ENCODE results near the gene GTPBP3.
"Not testable (repeated sequence)": the region's sequence is repeated elsewhere in the genome, so short reads cannot be mapped to it uniquely, and the experiment has no call there.

The GTPBP3 gene

DNA sequence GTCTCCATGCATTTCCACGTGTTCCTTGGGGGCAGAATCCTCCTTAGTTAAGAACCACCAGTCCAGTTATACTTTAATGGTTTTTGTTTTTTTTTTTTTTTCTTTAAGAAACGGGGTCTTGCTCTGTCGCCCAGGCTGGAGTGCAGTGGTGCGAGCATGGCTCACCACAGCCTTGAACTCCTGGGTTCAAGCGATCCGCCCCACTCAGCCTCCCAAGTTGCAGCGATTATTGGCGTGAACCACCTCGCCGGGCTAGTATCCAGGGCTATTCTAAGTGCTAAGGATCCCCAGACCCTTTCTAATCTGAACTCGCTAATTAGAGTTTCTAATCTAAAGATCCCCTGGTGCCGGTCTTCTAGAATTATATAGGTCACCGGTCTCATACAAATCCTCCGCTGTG is 43.7 kb upstream of the GTPBP3 start:
- H2AK5ac ChIP-seq (ENCODE audit: low read depth, low read length) = no peak overlapping the region
- peaks cover 12 to 25% of the 10 kb centered on the region in 2 donors for H3K36me3 ChIP-seq (replicated peaks in 1 of 2; ENCODE audit: control insufficient read depth in 2 of 2, insufficient read depth in 2 of 2, low read length in 2 of 2)
- H3K9ac ChIP-seq (ENCODE audit: low read depth, low read length, poor library complexity) = no peak overlapping the region
- no peak overlapping the region for H3K14ac ChIP-seq (ENCODE audit: low read length)
- no peak overlapping the region for H4K91ac ChIP-seq (ENCODE audit: low read depth, low read length, poor library complexity)
- no peaks in the 10 kb centered on the region for H3K27me3 ChIP-seq (ENCODE audit: control insufficient read depth in 3 of 3, insufficient read depth in 3 of 3, low read depth in 1 of 3, low read length in 3 of 3)
- H2BK5ac ChIP-seq (ENCODE audit: low read length) = no peak overlapping the region
- no peak overlapping the region for H3K18ac ChIP-seq (ENCODE audit: low read length)
- DNase-seq (ENCODE audit: low spot score) = no peak
- H3K4me1 ChIP-seq (ENCODE audit: control insufficient read depth in 2 of 2, insufficient read depth in 1 of 2, low read depth in 1 of 2, low read length in 2 of 2) = peaks cover 0 to 2% of the 10 kb centered on the region in 2 donors
- H3K79me1 ChIP-seq (ENCODE audit: low read depth, low read length) = peaks cover 8% of the 10 kb centered on the region
- no CpG with 5 or more reads among the region's 14 CpGs for WGBS, 2 donors (ENCODE audit: extremely low coverage in 2 of 2, insufficient read length in 2 of 2, insufficient replicate concordance in 1 of 2)
- no peak overlapping the region for H2BK120ac ChIP-seq (ENCODE audit: low read depth, low read length)
- H2AFZ ChIP-seq (ENCODE audit: low read length) = no peak overlapping the region
- H4K8ac ChIP-seq (ENCODE audit: low read depth, low read length) = no peak overlapping the region
- H3K4me2 ChIP-seq (ENCODE audit: insufficient read depth, low read length, poor library complexity, severe bottlenecking) = no peak overlapping the region
- H3K23ac ChIP-seq (ENCODE audit: low read depth, low read length, poor library complexity) = peak overlapping the region; percentile 75
- H2BK12ac ChIP-seq (ENCODE audit: low read length) = no peak overlapping the region
- H2BK15ac ChIP-seq (ENCODE audit: low read length) = no peak overlapping the region
- H3K27ac ChIP-seq (replicated peaks; ENCODE audit: low read length) = no peak overlapping the region
- H3K4ac ChIP-seq (ENCODE audit: low read length) = no peak overlapping the region
- peaks cover 6 to 8% of the 10 kb centered on the region in 2 donors for H3K9me3 ChIP-seq (replicated peaks in 1 of 2; ENCODE audit: control insufficient read depth in 2 of 2, insufficient read depth in 1 of 2, low read depth in 1 of 2, low read length in 2 of 2)
- no peak overlapping the region for H3K4me3 ChIP-seq (ENCODE audit: low read length in 2 of 2)

DNA sequence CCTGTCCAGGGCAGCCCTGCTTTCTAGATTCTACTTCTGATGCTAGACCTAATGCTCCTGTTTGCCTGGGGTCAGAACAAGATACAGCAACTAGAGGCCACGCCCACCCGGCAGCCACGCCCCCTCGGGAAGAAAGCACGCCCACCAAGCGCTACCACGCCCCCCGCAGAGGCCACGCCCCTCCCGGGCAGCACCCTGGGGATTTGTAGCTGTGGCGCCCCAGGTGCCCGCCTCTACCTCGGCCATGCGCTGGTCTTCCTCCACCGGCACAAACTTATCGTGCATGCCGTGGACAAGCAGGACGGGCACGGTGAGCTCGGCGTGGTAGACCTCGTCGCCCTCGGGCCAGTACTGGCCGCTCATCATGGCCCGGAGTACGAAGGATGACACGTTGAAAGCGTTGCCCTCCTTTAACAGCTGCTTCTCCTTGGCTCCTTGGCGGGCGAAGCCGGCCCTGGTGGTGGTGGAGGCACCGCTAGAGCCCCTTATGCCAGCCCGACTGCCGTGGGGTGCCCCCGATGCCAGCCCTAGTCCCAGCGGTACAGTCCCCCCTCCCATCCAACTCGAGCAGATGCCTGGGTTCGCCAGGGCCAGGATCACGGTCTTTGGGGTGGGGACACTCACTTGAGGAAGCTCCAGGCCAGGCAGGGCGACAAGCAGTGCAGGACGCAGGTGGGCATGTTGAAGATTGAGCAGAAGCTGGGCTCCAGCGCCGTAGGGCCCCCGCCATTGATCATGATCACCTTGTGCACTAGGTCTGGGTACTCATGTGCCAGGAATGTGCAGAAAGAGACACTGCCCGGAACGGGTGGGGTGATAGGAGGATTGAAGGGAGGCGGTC is 43.1 kb upstream of the GTPBP3 start:
- peak overlapping the region; percentile 30 for H4K91ac ChIP-seq (ENCODE audit: low read depth, low read length, poor library complexity)
- H3K23ac ChIP-seq (ENCODE audit: low read depth, low read length, poor library complexity) = peak overlapping the region; percentile 75
- no peak overlapping the region for H3K4ac ChIP-seq (ENCODE audit: low read length)
- no peak overlapping the region for H4K8ac ChIP-seq (ENCODE audit: low read depth, low read length)
- no peak for DNase-seq (ENCODE audit: low spot score)
- H3K4me1 ChIP-seq (ENCODE audit: control insufficient read depth in 2 of 2, insufficient read depth in 1 of 2, low read depth in 1 of 2, low read length in 2 of 2) = peaks cover 0 to 2% of the 10 kb centered on the region in 2 donors
- peaks cover 6 to 8% of the 10 kb centered on the region in 2 donors for H3K9me3 ChIP-seq (replicated peaks in 1 of 2; ENCODE audit: control insufficient read depth in 2 of 2, insufficient read depth in 1 of 2, low read depth in 1 of 2, low read length in 2 of 2)
- no peak overlapping the region for H2AFZ ChIP-seq (ENCODE audit: low read length)
- no CpG with 5 or more reads among the region's 48 CpGs for WGBS, 2 donors (ENCODE audit: extremely low coverage in 2 of 2, insufficient read length in 2 of 2, insufficient replicate concordance in 1 of 2)
- peak overlapping the region in 1 of 2 donors; percentile 65 for H3K4me3 ChIP-seq (ENCODE audit: low read length in 2 of 2)
- peaks cover 12 to 29% of the 10 kb centered on the region in 2 donors for H3K36me3 ChIP-seq (replicated peaks in 1 of 2; ENCODE audit: control insufficient read depth in 2 of 2, insufficient read depth in 2 of 2, low read length in 2 of 2)
- peak overlapping the region; percentile 24 for H2AK5ac ChIP-seq (ENCODE audit: low read depth, low read length)
- no peaks in the 10 kb centered on the region for H3K27me3 ChIP-seq (ENCODE audit: control insufficient read depth in 3 of 3, insufficient read depth in 3 of 3, low read depth in 1 of 3, low read length in 3 of 3)
- H3K18ac ChIP-seq (ENCODE audit: low read length) = no peak overlapping the region
- no peak overlapping the region for H3K14ac ChIP-seq (ENCODE audit: low read length)
- no peak overlapping the region for H2BK120ac ChIP-seq (ENCODE audit: low read depth, low read length)
- H3K79me1 ChIP-seq (ENCODE audit: low read depth, low read length) = peaks cover 8% of the 10 kb centered on the region
- H3K4me2 ChIP-seq (ENCODE audit: insufficient read depth, low read length, poor library complexity, severe bottlenecking) = no peak overlapping the region
- peak overlapping the region; percentile 77 for H3K9ac ChIP-seq (ENCODE audit: low read depth, low read length, poor library complexity)
- peak overlapping the region; percentile 59 for H2BK15ac ChIP-seq (ENCODE audit: low read length)
- H2BK5ac ChIP-seq (ENCODE audit: low read length) = no peak overlapping the region
- no peak overlapping the region for H2BK12ac ChIP-seq (ENCODE audit: low read length)
- no peak overlapping the region for H3K27ac ChIP-seq (replicated peaks; ENCODE audit: low read length)

DNA sequence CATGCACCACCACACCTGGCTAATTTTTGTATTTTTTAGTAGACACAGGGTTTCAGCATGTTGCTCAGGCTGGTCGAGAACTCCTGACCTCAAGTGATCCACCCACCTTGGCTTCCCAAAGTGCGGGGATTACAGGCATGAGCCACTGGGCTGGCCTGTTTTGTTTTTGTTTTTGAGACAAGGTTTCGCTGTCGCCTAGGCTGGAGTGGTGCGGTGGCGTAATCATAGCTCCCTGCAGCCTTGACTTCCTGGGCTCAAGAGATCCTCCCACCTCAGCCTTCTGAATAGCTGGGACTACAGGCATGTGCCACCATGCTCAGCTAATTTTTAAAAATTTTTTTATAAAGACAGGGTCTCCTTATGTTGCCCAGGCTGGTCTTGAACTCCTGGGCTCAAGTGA is 41.8 kb upstream of the GTPBP3 start:
- H3K14ac ChIP-seq (ENCODE audit: low read length); H4K91ac ChIP-seq (ENCODE audit: low read depth, low read length, poor library complexity); H2BK120ac ChIP-seq (ENCODE audit: low read depth, low read length); H3K4me2 ChIP-seq (ENCODE audit: insufficient read depth, low read length, poor library complexity, severe bottlenecking); H2AK5ac ChIP-seq (ENCODE audit: low read depth, low read length); H3K4me3 ChIP-seq (ENCODE audit: low read length in 2 of 2); H3K4ac ChIP-seq (ENCODE audit: low read length); H3K18ac ChIP-seq (ENCODE audit: low read length); H3K9ac ChIP-seq (ENCODE audit: low read depth, low read length, poor library complexity); H3K9me3 ChIP-seq (replicated peaks in 1 of 2; ENCODE audit: control insufficient read depth in 2 of 2, insufficient read depth in 1 of 2, low read depth in 1 of 2, low read length in 2 of 2); H3K79me1 ChIP-seq (ENCODE audit: low read depth, low read length); DNase-seq (ENCODE audit: low spot score); H3K23ac ChIP-seq (ENCODE audit: low read depth, low read length, poor library complexity); H3K27me3 ChIP-seq (ENCODE audit: control insufficient read depth in 3 of 3, insufficient read depth in 3 of 3, low read depth in 1 of 3, low read length in 3 of 3); H2BK12ac ChIP-seq (ENCODE audit: low read length); H2BK5ac ChIP-seq (ENCODE audit: low read length); H3K4me1 ChIP-seq (ENCODE audit: control insufficient read depth in 2 of 2, insufficient read depth in 1 of 2, low read depth in 1 of 2, low read length in 2 of 2); H2BK15ac ChIP-seq (ENCODE audit: low read length); H2AFZ ChIP-seq (ENCODE audit: low read length); H4K8ac ChIP-seq (ENCODE audit: low read depth, low read length); H3K27ac ChIP-seq (replicated peaks; ENCODE audit: low read length): not testable (repeated sequence)
- WGBS, 2 donors (ENCODE audit: extremely low coverage in 2 of 2, insufficient read length in 2 of 2, insufficient replicate concordance in 1 of 2) = no CpG with 5 or more reads among the region's 6 CpGs
- peaks cover 12 to 32% of the 10 kb centered on the region in 2 donors for H3K36me3 ChIP-seq (replicated peaks in 1 of 2; ENCODE audit: control insufficient read depth in 2 of 2, insufficient read depth in 2 of 2, low read length in 2 of 2)

DNA sequence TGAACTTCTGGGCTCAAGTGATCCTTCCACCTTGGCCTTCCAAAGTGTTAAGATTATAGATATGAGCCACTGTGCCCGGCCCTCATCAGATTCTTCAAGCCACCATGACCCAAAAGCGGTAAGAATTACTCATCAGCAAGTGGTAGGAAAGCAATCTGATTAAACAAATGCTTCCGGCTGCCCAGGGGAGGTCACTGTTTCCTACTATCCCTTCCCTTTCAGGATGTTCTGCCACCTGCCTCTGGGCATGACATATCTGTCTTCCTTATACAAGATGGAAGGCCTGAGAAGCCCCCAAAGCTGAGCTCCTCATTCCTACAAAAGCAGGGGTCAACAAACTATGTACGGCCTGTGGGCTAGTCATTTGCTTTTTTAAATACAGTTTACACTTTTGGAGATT is 41.1 kb upstream of the GTPBP3 start:
- no peak for DNase-seq (ENCODE audit: low spot score)
- Histone ChIP-seq H3K18ac (ENCODE audit: low read length) (no peak overlapping the region), H3K14ac (ENCODE audit: low read length) (no peak overlapping the region), H3K27ac (replicated peaks; ENCODE audit: low read length) (no peak overlapping the region), H3K36me3 (replicated peaks in 1 of 2; ENCODE audit: control insufficient read depth in 2 of 2, insufficient read depth in 2 of 2, low read length in 2 of 2) (peaks cover 12 to 33% of the 10 kb centered on the region in 2 donors), H3K4me2 (ENCODE audit: insufficient read depth, low read length, poor library complexity, severe bottlenecking) (no peak overlapping the region), H2BK120ac (ENCODE audit: low read depth, low read length) (no peak overlapping the region), H3K4ac (ENCODE audit: low read length) (no peak overlapping the region), H2BK15ac (ENCODE audit: low read length) (no peak overlapping the region), H3K27me3 (ENCODE audit: control insufficient read depth in 3 of 3, insufficient read depth in 3 of 3, low read depth in 1 of 3, low read length in 3 of 3) (no peaks in the 10 kb centered on the region), H3K4me1 (ENCODE audit: control insufficient read depth in 2 of 2, insufficient read depth in 1 of 2, low read depth in 1 of 2, low read length in 2 of 2) (no peaks in the 10 kb centered on the region), H4K8ac (ENCODE audit: low read depth, low read length) (no peak overlapping the region), H3K4me3 (ENCODE audit: low read length in 2 of 2) (no peak overlapping the region), H2BK12ac (ENCODE audit: low read length) (no peak overlapping the region), H3K9me3 (replicated peaks in 1 of 2; ENCODE audit: control insufficient read depth in 2 of 2, insufficient read depth in 1 of 2, low read depth in 1 of 2, low read length in 2 of 2) (peaks cover 6 to 8% of the 10 kb centered on the region in 2 donors), H3K9ac (ENCODE audit: low read depth, low read length, poor library complexity) (no peak overlapping the region), H2BK5ac (ENCODE audit: low read length) (no peak overlapping the region), H3K79me1 (ENCODE audit: low read depth, low read length) (peaks cover 9% of the 10 kb centered on the region), H3K23ac (ENCODE audit: low read depth, low read length, poor library complexity) (no peak overlapping the region), H2AK5ac (ENCODE audit: low read depth, low read length) (no peak overlapping the region), H2AFZ (ENCODE audit: low read length) (no peak overlapping the region), H4K91ac (ENCODE audit: low read depth, low read length, poor library complexity) (no peak overlapping the region)
- WGBS, 2 donors (ENCODE audit: extremely low coverage in 2 of 2, insufficient read length in 2 of 2, insufficient replicate concordance in 1 of 2) = no CpG with 5 or more reads among the region's 4 CpGs
